ENCODE results near the gene SLC66A2. TPM values are rescaled to one million over a fixed set of nuclear protein-coding genes. Genes with fewer than 3 reads are reported as not detected.
A peak's percentile ranks its signal among the peaks of the same experiment; 100 is the strongest.

SLC66A2 gene
- total and polyA plus RNA-seq, 2 of the 13 experiments (the other 11 are each of a cell fraction or from before 2014, with no cell fraction given): 33.5 to 41.9 TPM

DNA sequence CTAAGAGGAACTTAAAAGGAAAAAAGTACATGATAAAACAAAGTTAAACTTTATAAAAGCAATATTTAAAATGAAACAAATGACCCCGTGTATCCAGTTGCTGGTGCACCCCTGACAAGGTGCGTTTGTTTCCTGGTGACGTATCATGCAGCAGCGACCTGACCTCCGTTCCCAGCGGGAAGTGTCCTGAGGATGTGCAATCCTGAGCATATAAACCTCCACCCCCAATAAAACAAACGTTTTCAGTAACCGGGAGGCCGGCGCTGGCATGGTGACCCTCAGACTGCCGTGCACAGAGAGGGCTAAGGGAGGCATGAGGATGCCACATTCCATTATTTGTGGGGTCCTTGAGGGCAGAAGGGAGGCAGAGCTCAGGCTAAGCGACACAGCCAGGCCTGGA, 14.8 kb downstream of the SLC66A2 start (continued):
- TF ChIP-seq, protein P1, sequence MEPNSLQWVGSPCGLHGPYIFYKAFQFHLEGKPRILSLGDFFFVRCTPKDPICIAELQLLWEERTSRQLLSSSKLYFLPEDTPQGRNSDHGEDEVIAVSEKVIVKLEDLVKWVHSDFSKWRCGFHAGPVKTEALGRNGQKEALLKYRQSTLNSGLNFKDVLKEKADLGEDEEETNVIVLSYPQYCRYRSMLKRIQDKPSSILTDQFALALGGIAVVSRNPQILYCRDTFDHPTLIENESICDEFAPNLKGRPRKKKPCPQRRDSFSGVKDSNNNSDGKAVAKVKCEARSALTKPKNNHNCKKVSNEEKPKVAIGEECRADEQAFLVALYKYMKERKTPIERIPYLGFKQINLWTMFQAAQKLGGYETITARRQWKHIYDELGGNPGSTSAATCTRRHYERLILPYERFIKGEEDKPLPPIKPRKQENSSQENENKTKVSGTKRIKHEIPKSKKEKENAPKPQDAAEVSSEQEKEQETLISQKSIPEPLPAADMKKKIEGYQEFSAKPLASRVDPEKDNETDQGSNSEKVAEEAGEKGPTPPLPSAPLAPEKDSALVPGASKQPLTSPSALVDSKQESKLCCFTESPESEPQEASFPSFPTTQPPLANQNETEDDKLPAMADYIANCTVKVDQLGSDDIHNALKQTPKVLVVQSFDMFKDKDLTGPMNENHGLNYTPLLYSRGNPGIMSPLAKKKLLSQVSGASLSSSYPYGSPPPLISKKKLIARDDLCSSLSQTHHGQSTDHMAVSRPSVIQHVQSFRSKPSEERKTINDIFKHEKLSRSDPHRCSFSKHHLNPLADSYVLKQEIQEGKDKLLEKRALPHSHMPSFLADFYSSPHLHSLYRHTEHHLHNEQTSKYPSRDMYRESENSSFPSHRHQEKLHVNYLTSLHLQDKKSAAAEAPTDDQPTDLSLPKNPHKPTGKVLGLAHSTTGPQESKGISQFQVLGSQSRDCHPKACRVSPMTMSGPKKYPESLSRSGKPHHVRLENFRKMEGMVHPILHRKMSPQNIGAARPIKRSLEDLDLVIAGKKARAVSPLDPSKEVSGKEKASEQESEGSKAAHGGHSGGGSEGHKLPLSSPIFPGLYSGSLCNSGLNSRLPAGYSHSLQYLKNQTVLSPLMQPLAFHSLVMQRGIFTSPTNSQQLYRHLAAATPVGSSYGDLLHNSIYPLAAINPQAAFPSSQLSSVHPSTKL (CRISPR knock-in tag; IDR thresholded peaks at IDR 0.05): peak; percentile 59
- TF ChIP-seq NR2F6 (IDR thresholded peaks at IDR 0.05) (peak; percentile 49; the same call in 1 of the 2 replicates), NR2F6 (CRISPR knock-in tag; IDR thresholded peaks at IDR 0.05) (peak; percentile 83), ZBTB38 (CRISPR knock-in tag; IDR thresholded peaks at IDR 0.05) (peak; percentile 41; the same call in 1 of the 2 replicates), CREM (IDR thresholded peaks at IDR 0.05) (peak; percentile 50; the same call in 1 of the 2 replicates), CREM (CRISPR knock-in tag; IDR thresholded peaks at IDR 0.05) (no peak), HIC2 (CRISPR knock-in tag; IDR thresholded peaks at IDR 0.05; ENCODE audit: low read depth) (peak; percentile 21; the same call in 1 of the 2 replicates), ETV5 (CRISPR knock-in tag; IDR thresholded peaks at IDR 0.05; ENCODE audit: borderline replicate concordance) (peak; percentile 12; the same call in 1 of the 2 replicates), RARA (CRISPR knock-in tag; IDR thresholded peaks at IDR 0.05) (peak; percentile 65), NR2F2 (IDR thresholded peaks at IDR 0.05; ENCODE audit: borderline replicate concordance, low read depth) (peak; percentile 56; the same call in 1 of the 2 replicates), ZNF644 (CRISPR knock-in tag; IDR thresholded peaks at IDR 0.05; ENCODE audit: low read depth) (no peak)
- TF ChIP-seq, protein P2, sequence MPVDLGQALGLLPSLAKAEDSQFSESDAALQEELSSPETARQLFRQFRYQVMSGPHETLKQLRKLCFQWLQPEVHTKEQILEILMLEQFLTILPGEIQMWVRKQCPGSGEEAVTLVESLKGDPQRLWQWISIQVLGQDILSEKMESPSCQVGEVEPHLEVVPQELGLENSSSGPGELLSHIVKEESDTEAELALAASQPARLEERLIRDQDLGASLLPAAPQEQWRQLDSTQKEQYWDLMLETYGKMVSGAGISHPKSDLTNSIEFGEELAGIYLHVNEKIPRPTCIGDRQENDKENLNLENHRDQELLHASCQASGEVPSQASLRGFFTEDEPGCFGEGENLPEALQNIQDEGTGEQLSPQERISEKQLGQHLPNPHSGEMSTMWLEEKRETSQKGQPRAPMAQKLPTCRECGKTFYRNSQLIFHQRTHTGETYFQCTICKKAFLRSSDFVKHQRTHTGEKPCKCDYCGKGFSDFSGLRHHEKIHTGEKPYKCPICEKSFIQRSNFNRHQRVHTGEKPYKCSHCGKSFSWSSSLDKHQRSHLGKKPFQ (CRISPR knock-in tag; IDR thresholded peaks at IDR 0.05; ENCODE audit: insufficient replicate concordance): peak; percentile 27
- TF ChIP-seq, protein P3, sequence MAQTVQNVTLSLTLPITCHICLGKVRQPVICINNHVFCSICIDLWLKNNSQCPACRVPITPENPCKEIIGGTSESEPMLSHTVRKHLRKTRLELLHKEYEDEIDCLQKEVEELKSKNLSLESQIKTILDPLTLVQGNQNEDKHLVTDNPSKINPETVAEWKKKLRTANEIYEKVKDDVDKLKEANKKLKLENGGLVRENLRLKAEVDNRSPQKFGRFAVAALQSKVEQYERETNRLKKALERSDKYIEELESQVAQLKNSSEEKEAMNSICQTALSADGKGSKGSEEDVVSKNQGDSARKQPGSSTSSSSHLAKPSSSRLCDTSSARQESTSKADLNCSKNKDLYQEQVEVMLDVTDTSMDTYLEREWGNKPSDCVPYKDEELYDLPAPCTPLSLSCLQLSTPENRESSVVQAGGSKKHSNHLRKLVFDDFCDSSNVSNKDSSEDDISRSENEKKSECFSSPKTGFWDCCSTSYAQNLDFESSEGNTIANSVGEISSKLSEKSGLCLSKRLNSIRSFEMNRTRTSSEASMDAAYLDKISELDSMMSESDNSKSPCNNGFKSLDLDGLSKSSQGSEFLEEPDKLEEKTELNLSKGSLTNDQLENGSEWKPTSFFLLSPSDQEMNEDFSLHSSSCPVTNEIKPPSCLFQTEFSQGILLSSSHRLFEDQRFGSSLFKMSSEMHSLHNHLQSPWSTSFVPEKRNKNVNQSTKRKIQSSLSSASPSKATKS (CRISPR knock-in tag; IDR thresholded peaks at IDR 0.05): no peak
